T-helper 2 cell treated with Interferon-gamma antibody and Interleukin-4, amounts not matched to agents 100 ng/mL and 5 ng/mL, for 36 hours (primary cell): ENCODE results near the gene DBH. TPM values are rescaled to one million over a fixed set of nuclear protein-coding genes. Genes with fewer than 3 reads are reported as not detected.

Experiments used
- intact Hi-C: fragments of 100-400 bp; cut with micrococcal nuclease; formaldehyde crosslinking; loops from one replicate; pipeline ENCODE4 v1.15.1; 2023
- total RNA-seq: library from RNA; stranded (reverse); gene quantifications from 2 replicates; pipeline ENCODE4 v1.2.3, GENCODE V29; 2022

DBH gene
- total RNA-seq, 1 donor from 2014 or later: not detected

DNA sequence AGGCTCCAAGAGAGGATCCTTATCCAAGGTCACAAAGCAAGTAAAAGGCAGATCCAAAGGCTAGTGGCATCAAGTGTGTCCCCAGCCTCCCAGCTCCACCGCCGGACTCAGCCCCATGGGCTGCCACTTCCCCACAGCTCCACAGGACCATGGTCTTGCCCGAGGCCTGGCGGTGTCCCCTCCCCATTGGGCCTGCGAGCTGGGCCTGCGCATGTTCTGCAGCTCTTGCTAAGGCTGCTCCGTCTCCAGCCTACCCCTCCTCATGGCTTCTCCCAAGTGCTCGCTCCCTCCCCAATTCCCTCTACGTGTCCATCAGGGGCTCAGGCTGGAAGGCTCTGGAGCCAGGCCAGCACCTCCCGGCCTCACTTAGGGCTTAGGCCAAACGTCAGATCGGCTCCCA, 29.4 kb downstream of the DBH start:
- intact Hi-C loops: no loop called here

DNA sequence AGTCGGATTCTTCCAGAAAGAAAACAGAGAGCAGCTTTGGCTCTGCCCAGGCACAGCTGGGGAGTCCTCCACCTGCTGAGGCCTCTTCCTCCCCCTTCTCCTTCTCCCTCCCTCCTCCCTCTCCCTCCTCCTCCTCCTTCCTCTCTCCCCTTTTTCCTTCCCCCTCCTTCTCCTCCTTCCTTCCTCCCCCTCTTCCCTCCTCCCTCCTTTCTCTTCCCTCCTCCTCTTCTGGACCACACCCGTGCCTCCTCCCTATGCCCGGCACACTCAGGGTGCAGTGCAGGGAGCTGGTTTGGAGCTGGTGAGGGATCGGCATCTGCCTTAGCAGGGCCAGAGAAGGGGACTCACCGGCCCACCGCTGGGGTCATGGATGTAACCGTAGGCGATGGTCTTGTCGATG, 30.2 kb downstream of the DBH start:
- intact Hi-C loops: no loop called here

DNA sequence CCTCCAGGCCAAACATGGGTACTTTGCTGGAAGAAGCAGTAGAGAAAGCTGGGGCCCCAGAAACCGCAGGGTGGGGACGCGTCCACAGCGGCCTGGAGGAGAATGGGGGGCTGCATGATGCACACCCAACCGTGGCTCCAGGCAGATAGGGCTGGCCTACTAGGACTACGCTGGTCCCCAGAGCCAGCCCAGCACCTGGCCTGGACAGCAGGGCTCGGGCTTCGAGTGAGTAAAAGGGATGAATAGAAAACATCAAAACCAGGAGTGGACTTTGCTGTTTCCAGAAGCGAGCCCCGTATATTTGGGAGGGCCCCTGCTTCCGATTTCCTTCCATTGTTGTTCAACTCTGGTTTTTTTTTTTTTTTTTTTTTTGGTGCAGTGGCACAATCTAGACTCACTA, 30.7 kb downstream of the DBH start:
- intact Hi-C loops: no loop called here

- intact Hi-C loops: no loop called here
These were observed 31.7 kb downstream of the DBH start for GRCh38 chr9:133667759-133668450.

DNA sequence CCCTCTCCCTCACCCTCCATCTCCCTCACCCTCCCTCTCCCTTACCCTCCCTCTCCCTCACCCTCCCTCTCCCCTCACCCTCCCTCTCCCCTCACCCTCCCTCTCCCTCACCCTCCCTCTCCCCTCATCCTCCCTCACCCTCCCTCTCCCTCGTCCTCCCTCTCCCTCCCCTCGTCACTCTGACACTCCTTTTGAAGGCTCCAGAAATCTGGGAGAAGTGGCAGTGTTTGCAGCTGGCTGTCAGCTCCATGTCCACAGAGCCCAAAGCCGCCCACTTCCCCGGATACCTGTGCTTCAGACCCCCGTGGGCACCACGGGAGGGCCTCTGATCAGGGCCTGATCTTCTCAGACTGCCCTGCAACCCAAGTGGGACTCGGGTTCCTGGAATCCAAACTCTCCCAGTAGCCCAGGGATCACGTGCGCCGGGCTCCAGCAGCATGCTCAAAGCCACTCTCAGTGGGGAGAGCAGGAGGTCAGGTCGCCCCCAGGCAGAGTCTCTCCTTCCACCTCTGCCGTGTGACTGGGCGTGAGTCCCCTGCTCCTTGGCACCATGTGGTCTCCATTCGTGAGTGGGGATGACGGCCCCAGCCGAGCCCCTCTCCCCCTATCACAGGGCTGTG, 33.1 kb downstream of the DBH start:
- intact Hi-C loops: no loop called here

DNA sequence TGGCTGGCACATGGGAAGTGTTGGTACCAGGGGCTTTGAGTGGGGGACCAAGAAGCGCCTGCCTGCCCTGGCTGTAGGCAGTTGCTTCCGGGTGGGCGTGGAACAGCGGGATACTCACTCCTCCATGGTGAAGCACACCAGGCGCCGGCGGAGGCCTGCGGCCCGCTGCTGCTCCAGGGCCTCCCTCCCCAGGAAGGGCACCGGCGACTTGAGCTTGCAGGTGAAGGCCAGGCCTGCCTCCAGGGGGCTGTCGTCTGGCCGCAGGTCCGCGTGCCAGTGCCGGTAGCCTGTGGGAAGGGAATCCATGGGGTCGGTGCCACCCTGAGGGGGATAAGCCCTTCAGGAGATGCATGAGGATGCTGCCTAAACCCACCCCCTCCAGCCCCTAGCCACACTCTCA, 34.3 kb downstream of the DBH start:
- intact Hi-C loops: no loop called here

- intact Hi-C loops: no loop called here
These were observed 35.2 kb downstream of the DBH start for GRCh38 chr9:133671371-133671770.

GRCh38 chr9:133672503-133673257, 36.5 kb downstream of the DBH start:
- intact Hi-C loops: no loop called here

DNA sequence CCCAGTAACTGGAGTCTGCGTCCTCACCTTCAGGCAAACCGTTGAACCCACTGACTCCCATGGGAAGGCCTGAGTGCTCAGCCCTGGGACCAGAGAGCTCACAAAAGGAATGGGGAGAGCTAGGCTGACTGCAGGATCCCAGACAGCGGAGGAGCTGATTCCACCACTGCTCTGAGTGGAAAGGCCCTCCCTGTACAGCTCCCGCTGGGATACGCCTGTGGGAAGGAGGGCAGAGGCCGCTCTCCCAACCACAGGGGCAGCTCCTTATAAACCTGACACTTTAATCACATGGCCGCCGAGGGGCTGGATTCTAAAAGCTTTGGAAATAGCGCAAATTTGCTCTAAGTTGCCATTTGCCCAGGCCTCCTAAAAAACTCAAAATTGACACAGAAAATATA, 37.1 kb downstream of the DBH start:
- intact Hi-C loops: no loop called here

DNA sequence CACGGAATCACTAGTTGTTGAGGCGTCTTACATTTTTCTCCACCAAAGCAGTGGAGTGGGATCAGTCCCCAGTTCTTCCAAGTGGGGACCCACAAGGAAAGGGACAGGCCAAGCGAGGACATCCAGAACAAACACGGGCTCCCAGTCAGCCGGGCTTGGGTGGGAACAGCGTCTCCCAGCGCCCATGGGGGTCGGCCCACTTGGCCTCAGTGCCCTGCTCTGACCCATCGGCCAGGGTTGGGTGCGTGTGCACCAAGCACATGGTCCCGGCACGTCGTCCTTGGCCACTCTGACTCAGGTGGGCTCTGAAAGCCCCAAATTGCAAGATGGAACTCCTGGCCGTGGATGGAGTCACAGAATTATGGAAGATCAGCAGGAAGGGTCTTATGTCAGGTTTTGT, 37.9 kb downstream of the DBH start:
- intact Hi-C loops: no loop called here

DNA sequence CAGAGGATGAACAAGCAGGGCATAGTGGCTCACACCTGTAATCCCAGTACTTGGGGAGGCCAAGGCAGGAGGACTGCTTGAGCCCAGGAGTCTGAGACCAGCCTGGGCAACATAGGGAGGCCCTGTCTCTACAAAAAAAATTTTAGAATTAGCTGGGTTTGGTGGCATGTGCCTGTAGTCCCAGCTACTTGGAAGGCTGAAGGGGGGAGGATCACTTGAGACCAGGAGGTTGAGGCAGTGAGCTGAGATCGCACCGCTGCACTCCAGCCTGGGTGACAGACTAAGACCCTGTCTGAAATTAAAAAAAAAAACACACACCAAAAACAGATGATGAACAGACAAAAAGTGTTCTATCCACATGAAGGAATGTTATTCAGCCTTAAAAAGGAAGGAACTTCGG, 39.6 kb downstream of the DBH start:
- intact Hi-C loops: loop anchor here (2.0 kb wide), 1 partner anchor 27 kb away; no protein-coding TSS in a partner anchor

GRCh38 chr9:133676450-133676849, 40.3 kb downstream of the DBH start:
- intact Hi-C loops: loop anchor here (2.0 kb wide), 1 partner anchor 26 kb away; no protein-coding TSS in a partner anchor

- intact Hi-C loops: loop anchor here (2.0 kb wide), 1 partner anchor 25 kb away; no protein-coding TSS in a partner anchor
These were observed 41.2 kb downstream of the DBH start for GRCh38 chr9:133677126-133678010.

DNA sequence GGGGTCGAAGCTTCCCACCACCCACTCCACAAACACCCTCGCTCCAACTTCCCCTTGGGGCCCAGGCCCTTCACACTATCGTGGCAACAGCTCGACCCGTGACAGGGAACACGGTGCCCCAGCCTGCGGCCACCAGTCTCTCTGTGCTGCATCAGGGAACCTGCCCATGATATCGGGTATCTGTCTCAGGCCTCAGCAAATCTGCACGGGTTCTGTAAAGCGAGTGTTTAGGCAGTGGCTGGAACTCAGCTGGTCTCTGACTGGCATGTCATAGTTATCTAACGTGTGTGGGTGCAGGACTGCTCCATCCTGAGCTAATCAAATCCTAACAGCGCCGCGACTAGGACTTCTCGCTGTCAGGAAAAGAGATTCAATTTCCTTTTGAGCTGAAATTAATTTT, 42.9 kb downstream of the DBH start:
- intact Hi-C loops: no loop called here

DNA sequence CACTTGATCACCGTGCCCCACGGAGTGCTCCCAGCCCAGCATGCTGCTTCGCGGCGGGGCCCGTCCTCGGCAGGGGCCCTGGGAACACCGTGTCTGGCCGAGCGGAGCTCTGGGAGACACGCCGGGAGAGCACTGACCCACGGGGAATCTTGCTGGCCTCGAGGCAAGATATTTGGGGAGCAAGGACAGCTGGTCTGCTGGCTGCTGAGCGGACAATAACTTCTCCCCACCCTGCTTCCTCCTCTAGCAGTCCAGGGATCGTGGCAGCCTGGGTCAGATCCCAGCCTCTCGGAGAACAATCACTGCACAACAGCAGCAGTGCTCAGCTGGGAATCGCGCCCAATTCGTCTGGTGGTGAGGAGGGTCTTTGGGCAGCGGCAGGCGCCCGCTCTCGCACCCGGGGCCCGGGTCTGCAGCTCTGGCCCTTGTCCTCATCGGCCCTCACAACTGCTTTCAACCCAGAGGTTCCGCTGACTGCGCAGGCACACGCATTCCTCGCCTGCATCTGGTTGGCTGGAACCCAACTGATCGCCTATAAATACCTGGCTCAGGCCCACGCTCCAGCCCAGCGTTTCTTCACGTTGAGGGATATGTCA, 43.4 kb downstream of the DBH start:
- intact Hi-C loops: no loop called here

- intact Hi-C loops: no loop called here
These were observed 44.2 kb downstream of the DBH start for GRCh38 chr9:133680250-133680975.

DNA sequence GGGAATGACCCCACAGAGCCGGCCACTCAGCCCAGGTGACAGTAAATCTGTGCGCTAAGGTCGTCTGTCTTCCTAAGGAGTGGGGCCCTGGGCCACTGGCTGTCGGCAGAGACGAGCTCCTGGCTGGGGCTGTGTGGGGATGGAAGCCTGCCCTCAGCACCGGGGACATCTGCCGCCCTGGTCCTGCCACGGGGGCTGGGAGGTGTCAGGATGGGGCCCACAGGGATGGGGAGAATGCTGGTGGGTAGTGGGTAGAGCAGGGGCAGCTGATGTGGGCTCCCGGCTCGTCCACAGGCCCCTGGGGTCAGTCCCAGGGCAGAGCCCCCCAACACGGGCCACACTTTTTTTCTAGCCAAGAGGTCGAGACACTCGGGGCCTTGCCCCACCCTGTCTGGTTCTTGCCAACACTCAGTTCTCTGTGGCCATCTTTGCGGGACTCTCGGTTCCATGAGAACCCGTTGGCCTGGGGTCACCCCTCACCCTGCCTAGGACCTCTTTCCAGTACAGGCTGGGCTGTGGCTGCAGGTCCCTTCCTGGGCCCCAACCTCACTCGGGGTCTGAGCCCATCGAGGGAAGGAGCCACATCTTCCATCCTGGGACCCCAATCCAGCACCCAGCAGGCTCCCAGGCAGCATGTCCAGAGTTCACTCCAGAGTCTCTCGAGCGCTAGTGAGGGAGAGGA, 45.0 kb downstream of the DBH start:
- intact Hi-C loops: no loop called here

GRCh38 chr9:133681658-133682306, 45.6 kb downstream of the DBH start:
- intact Hi-C loops: no loop called here
